CD8-positive, alpha-beta memory T cell (primary cell): Measurements from ENCODE around the gene MBOAT2. TPM values are rescaled to one million over a fixed set of nuclear protein-coding genes. Genes with fewer than 3 reads are reported as not detected.

Source experiments
- CTCF ChIA-PET: fragments of 350-600 bp; sonication (Branson Sonifier 250); formaldehyde crosslinking; loops from one replicate; lab custom pipeline; 2021; ENCODE audit warnings: antibody characterized with exemption; lab: Charles Lee
- POLR2A ChIA-PET: fragments of 350-600 bp; sonication (Branson Sonifier 250); formaldehyde crosslinking; loops from one replicate; lab custom pipeline; 2021; ENCODE audit warnings: antibody characterized with exemption; lab: Charles Lee
- DNase-seq, 5 donors: peaks; one replicate each; pipeline versions ENCODE4 v3.0.0 to v3.0.0-alpha.2; 2020 to 2022; ENCODE audit warnings: mixed read lengths in 1 of 5
- H3K27ac ChIP-seq: one replicate; pipeline ENCODE4 v1.7.0; 2013; ENCODE audit warnings: low read depth, mild to moderate bottlenecking, low read length, moderate library complexity
- H3K27me3 ChIP-seq: 2 replicates; pipeline ENCODE4 v1.7.0; 2013; ENCODE audit warnings: low read length, mild to moderate bottlenecking; ENCODE audit not compliant: insufficient read depth, poor library complexity, severe bottlenecking
- H3K36me3 ChIP-seq: 2 replicates; pipeline ENCODE4 v1.7.0; 2013; ENCODE audit warnings: mild to moderate bottlenecking, low read length, moderate library complexity; ENCODE audit not compliant: insufficient read depth
- H3K4me1 ChIP-seq: 2 replicates; pipeline ENCODE4 v1.7.0; 2013; ENCODE audit warnings: mild to moderate bottlenecking, low read length, moderate library complexity; ENCODE audit not compliant: insufficient read depth
- H3K4me3 ChIP-seq: 2 replicates; pipeline ENCODE4 v1.7.0; 2013; ENCODE audit warnings: mild to moderate bottlenecking, low read length
- H3K9me3 ChIP-seq: 2 replicates; pipeline ENCODE4 v1.7.0; 2013; ENCODE audit warnings: mild to moderate bottlenecking, low read length
- H3K27ac Mint-ChIP-seq, 8 donors: one replicate each; pipeline ENCODE4 v1.8.0; 2020 to 2021; ENCODE audit warnings: mixed read lengths in 8 of 8, mild to moderate bottlenecking in 6 of 8, inconsistent platforms in 3 of 8, moderate library complexity in 3 of 8
- H3K27me3 Mint-ChIP-seq, 2 donors: one replicate each; pipeline ENCODE4 v1.8.0; 2020 to 2021; ENCODE audit warnings: mixed read lengths in 2 of 2, mild to moderate bottlenecking in 1 of 2, moderate library complexity in 1 of 2
- H3K36me3 Mint-ChIP-seq, 3 donors: one replicate each; pipeline ENCODE4 v1.8.0; 2020 to 2021; ENCODE audit warnings: mixed read lengths in 3 of 3, inconsistent platforms in 1 of 3, mild to moderate bottlenecking in 1 of 3
- H3K4me1 Mint-ChIP-seq, 3 donors: one replicate each; pipeline ENCODE4 v1.8.0; 2020 to 2021; ENCODE audit warnings: mixed read lengths in 3 of 3, inconsistent platforms in 1 of 3, mild to moderate bottlenecking in 1 of 3
- H3K4me3 Mint-ChIP-seq, 7 donors: one replicate each; pipeline ENCODE4 v1.8.0; 2020 to 2021; ENCODE audit warnings: mixed read lengths in 7 of 7, mild to moderate bottlenecking in 6 of 7, moderate library complexity in 4 of 7, inconsistent platforms in 2 of 7
- H3K9me3 Mint-ChIP-seq, 5 donors: one replicate each; pipeline ENCODE4 v1.8.0; 2020 to 2022; ENCODE audit warnings: mixed read lengths in 5 of 5, mild to moderate bottlenecking in 3 of 5, moderate library complexity in 2 of 5, inconsistent platforms in 1 of 5
- polyA plus RNA-seq: library from polyadenylated mRNA; unstranded; fragments of 300-500 nt; fragmentation: Illumina TruSeq; gene quantifications from one replicate; pipeline ENCODE4 v1.2.3, GENCODE V29; 2021
- total RNA-seq, 2 experiments: library from RNA; stranded (reverse); gene quantifications; one replicate each; pipeline ENCODE4 v1.2.3, GENCODE V29; 2021

Gene MBOAT2
- total and polyA plus RNA-seq, 3 experiments from 2014 or later, result 0.62 to 3.3 (median 3.2) TPM

- ChIA-PET POLR2A (no interaction called here), CTCF (no interaction called here)
- Histone ChIP-seq H3K9me3 (no peaks in the 10 kb centered on the region), H3K4me1 (no peaks in the 10 kb centered on the region), H3K27ac (no peak overlapping the region), H3K36me3 (no peaks in the 10 kb centered on the region), H3K4me3 (no peak overlapping the region), H3K27me3 (no peaks in the 10 kb centered on the region)
- peaks cover 0 to 4% (median 2%) of the 10 kb centered on the region in 3 donors for H3K36me3 Mint-ChIP-seq
- no peak overlapping the region for H3K27ac Mint-ChIP-seq
- H3K4me3 Mint-ChIP-seq, result no peak overlapping the region
- H3K4me1 Mint-ChIP-seq, result no peaks in the 10 kb centered on the region
- DNase-seq, result no peak
- peaks cover 0 to 3% (median 0%) of the 10 kb centered on the region in 5 donors for H3K9me3 Mint-ChIP-seq
- peaks cover 10 to 14% of the 10 kb centered on the region in 2 donors for H3K27me3 Mint-ChIP-seq
Measured at GRCh38 chr2:8884812-8885211, 118.7 kb downstream of the MBOAT2 start.

- Mint-ChIP-seq H3K27ac (no peak overlapping the region), H3K9me3 (peaks cover 0 to 3% (median 0%) of the 10 kb centered on the region in 5 donors), H3K4me3 (no peak overlapping the region), H3K36me3 (peaks cover 0 to 4% (median 2%) of the 10 kb centered on the region in 3 donors), H3K4me1 (no peaks in the 10 kb centered on the region), H3K27me3 (peaks cover 10 to 20% of the 10 kb centered on the region in 2 donors)
- CTCF ChIA-PET, result no interaction called here
- DNase-seq, result no peak
- H3K9me3 ChIP-seq, result no peaks in the 10 kb centered on the region
- no peak overlapping the region for H3K4me3 ChIP-seq
- H3K4me1 ChIP-seq, result no peaks in the 10 kb centered on the region
- H3K36me3 ChIP-seq, result no peaks in the 10 kb centered on the region
- POLR2A ChIA-PET, result no interaction called here
- H3K27ac ChIP-seq, result no peak overlapping the region
- no peaks in the 10 kb centered on the region for H3K27me3 ChIP-seq
Measured at GRCh38 chr2:8882094-8882493, 121.4 kb downstream of the MBOAT2 start.

GRCh38 chr2:8877894-8878293 is 125.6 kb downstream of the MBOAT2 start:
- H3K27me3 ChIP-seq, result no peaks in the 10 kb centered on the region
- ChIA-PET POLR2A (no interaction called here), CTCF (no interaction called here)
- H3K27ac ChIP-seq, result no peak overlapping the region
- Mint-ChIP-seq H3K4me1 (no peaks in the 10 kb centered on the region), H3K27me3 (peaks cover 10 to 17% of the 10 kb centered on the region in 2 donors), H3K36me3 (peaks cover 0 to 4% (median 2%) of the 10 kb centered on the region in 3 donors), H3K4me3 (no peak overlapping the region), H3K27ac (no peak overlapping the region), H3K9me3 (no peaks in the 10 kb centered on the region)
- H3K4me3 ChIP-seq, result no peak overlapping the region
- H3K36me3 ChIP-seq, result no peaks in the 10 kb centered on the region
- no peak for DNase-seq
- no peaks in the 10 kb centered on the region for H3K4me1 ChIP-seq
- H3K9me3 ChIP-seq, result no peaks in the 10 kb centered on the region

GRCh38 chr2:8877332-8877731 is 126.2 kb downstream of the MBOAT2 start:
- Mint-ChIP-seq H3K9me3 (no peaks in the 10 kb centered on the region), H3K27me3 (peaks cover 10 to 17% of the 10 kb centered on the region in 2 donors), H3K36me3 (peaks cover 0 to 4% (median 2%) of the 10 kb centered on the region in 3 donors), H3K27ac (no peak overlapping the region), H3K4me3 (no peak overlapping the region), H3K4me1 (no peaks in the 10 kb centered on the region)
- ChIA-PET POLR2A (no interaction called here), CTCF (no interaction called here)
- H3K36me3 ChIP-seq, result no peaks in the 10 kb centered on the region
- no peak overlapping the region for H3K4me3 ChIP-seq
- no peaks in the 10 kb centered on the region for H3K9me3 ChIP-seq
- no peak overlapping the region for H3K27ac ChIP-seq
- no peak for DNase-seq
- no peaks in the 10 kb centered on the region for H3K4me1 ChIP-seq
- no peaks in the 10 kb centered on the region for H3K27me3 ChIP-seq

GRCh38 chr2:8876628-8877027 is 126.9 kb downstream of the MBOAT2 start:
- Mint-ChIP-seq H3K4me1 (no peaks in the 10 kb centered on the region), H3K4me3 (no peak overlapping the region), H3K27ac (peak overlapping the region in 1 of 8 donors; percentile 9), H3K9me3 (no peaks in the 10 kb centered on the region), H3K36me3 (peaks cover 0 to 4% (median 2%) of the 10 kb centered on the region in 3 donors), H3K27me3 (peaks cover 10 to 17% of the 10 kb centered on the region in 2 donors)
- no peaks in the 10 kb centered on the region for H3K4me1 ChIP-seq
- ChIA-PET CTCF (no interaction called here), POLR2A (no interaction called here)
- no peak overlapping the region for H3K27ac ChIP-seq
- no peak for DNase-seq
- H3K27me3 ChIP-seq, result no peaks in the 10 kb centered on the region
- H3K36me3 ChIP-seq, result no peaks in the 10 kb centered on the region
- no peak overlapping the region for H3K4me3 ChIP-seq
- no peaks in the 10 kb centered on the region for H3K9me3 ChIP-seq

- Mint-ChIP-seq H3K4me1 (no peaks in the 10 kb centered on the region), H3K9me3 (no peaks in the 10 kb centered on the region), H3K27ac (no peak overlapping the region), H3K27me3 (peaks cover 0 to 5% of the 10 kb centered on the region in 2 donors), H3K4me3 (no peak overlapping the region), H3K36me3 (peaks cover 0 to 2% (median 0%) of the 10 kb centered on the region in 3 donors)
- Histone ChIP-seq H3K36me3 (no peaks in the 10 kb centered on the region), H3K4me1 (no peaks in the 10 kb centered on the region), H3K4me3 (no peak overlapping the region), H3K27ac (no peak overlapping the region), H3K9me3 (no peaks in the 10 kb centered on the region), H3K27me3 (no peaks in the 10 kb centered on the region)
- ChIA-PET POLR2A (interaction anchor here (0.5 kb wide), 1 partner anchor 34 kb away, joined by 3 read pairs; no protein-coding TSS in a partner anchor), CTCF (interaction anchor here (1.2 kb wide), 1 partner anchor 9 kb away, joined by 4 read pairs; no protein-coding TSS in a partner anchor)
- no peak for DNase-seq
Measured at GRCh38 chr2:8872821-8873432, 130.6 kb downstream of the MBOAT2 start.

GRCh38 chr2:8870441-8870840 is 133.0 kb downstream of the MBOAT2 start:
- ChIA-PET POLR2A (no interaction called here), CTCF (no interaction called here)
- peaks cover 0 to 2% (median 0%) of the 10 kb centered on the region in 3 donors for H3K36me3 Mint-ChIP-seq
- DNase-seq, result no peak
- Histone ChIP-seq H3K27me3 (no peaks in the 10 kb centered on the region), H3K9me3 (no peaks in the 10 kb centered on the region), H3K36me3 (no peaks in the 10 kb centered on the region), H3K4me3 (no peak overlapping the region), H3K4me1 (no peaks in the 10 kb centered on the region), H3K27ac (no peak overlapping the region)
- H3K9me3 Mint-ChIP-seq, result no peaks in the 10 kb centered on the region
- H3K27me3 Mint-ChIP-seq, result no peaks in the 10 kb centered on the region
- H3K4me3 Mint-ChIP-seq, result no peak overlapping the region
- H3K4me1 Mint-ChIP-seq, result no peaks in the 10 kb centered on the region
- H3K27ac Mint-ChIP-seq, result no peak overlapping the region

GRCh38 chr2:8867363-8867762 is 136.1 kb downstream of the MBOAT2 start:
- H3K27ac Mint-ChIP-seq, result no peak overlapping the region
- CTCF ChIA-PET, result no interaction called here

More at GRCh38 chr2:8867363-8867762, 136.1 kb downstream of the MBOAT2 start:
- Histone ChIP-seq H3K27me3 (no peaks in the 10 kb centered on the region), H3K4me1 (no peaks in the 10 kb centered on the region), H3K36me3 (no peaks in the 10 kb centered on the region), H3K27ac (no peak overlapping the region), H3K9me3 (no peaks in the 10 kb centered on the region), H3K4me3 (no peak overlapping the region)
- DNase-seq, result no peak
- no peak overlapping the region for H3K4me3 Mint-ChIP-seq
- H3K27me3 Mint-ChIP-seq, result peaks cover 0 to 3% of the 10 kb centered on the region in 2 donors
- POLR2A ChIA-PET, result no interaction called here
- H3K9me3 Mint-ChIP-seq, result no peaks in the 10 kb centered on the region
- H3K36me3 Mint-ChIP-seq, result peaks cover 0 to 2% (median 0%) of the 10 kb centered on the region in 3 donors
- no peaks in the 10 kb centered on the region for H3K4me1 Mint-ChIP-seq
